ENCODE data around the gene IFT172.

- no peak for TF ChIP-seq POLR2AphosphoS5 (IDR thresholded peaks at IDR 0.05)
- no peak for TF ChIP-seq CTCF (IDR thresholded peaks at IDR 0.05)
Measured at GRCh38 chr2:27506587-27506986, 17.0 kb upstream of the IFT172 start.
